OCI-LY1 (cell line): ENCODE measurements around the gene PARL.

ENCODE experiments used
- CTCF ChIP-seq: fragments of 200-600 bp; sonication (generic), shearing (Covaris generic); IDR thresholded peaks from 2 replicates; pipeline ENCODE4 v1.5.1; 2017; ENCODE audit warnings: mild to moderate bottlenecking, antibody characterized with exemption, low read length, moderate library complexity, mixed read lengths
- EZH2 ChIP-seq: fragments of 200-600 bp; sonication (generic), shearing (Covaris generic); IDR thresholded peaks from 2 replicates; pipeline ENCODE4 v1.8.0; 2017; ENCODE audit warnings: borderline replicate concordance, mixed run types, mild to moderate bottlenecking, antibody characterized with exemption, low read length, moderate library complexity, mixed read lengths

DNA sequence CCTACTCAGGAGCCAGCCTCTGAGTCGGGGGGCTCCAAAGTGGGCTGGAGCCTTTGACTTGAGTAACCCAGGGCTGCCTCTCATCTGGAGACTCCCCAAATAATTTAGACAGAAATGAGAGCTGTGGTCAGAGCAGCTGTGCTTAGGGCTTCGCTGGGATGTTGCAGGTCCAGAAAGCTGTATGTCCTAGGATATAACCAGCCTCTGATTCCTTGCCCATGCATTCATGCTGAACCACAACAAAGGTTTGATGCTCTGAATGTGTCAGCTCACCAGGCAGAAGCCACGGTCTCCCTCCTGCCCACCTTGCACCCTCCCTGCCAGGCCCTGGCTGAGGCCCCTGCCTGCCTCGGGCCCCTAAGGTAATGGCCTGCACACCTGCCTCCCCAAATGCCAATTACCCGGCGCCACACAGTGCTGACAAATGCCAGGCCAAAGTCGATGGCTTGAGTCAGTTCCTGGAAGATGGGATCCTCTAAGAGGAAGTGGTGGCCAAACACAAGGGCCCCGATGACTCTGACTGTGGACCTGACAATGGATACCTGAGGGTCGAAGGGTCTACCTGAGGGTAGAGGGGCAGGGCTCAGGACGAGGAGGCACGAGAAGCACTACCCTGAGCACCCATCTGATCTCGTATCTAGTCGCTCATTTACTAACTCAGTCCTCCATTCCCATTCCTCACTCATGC, 21.7 kb upstream of the PARL start:
- no peak for TF ChIP-seq CTCF
- TF ChIP-seq EZH2 = no peak
